Measurements from ENCODE around the gene ZFYVE21.

Gene ZFYVE21

DNA sequence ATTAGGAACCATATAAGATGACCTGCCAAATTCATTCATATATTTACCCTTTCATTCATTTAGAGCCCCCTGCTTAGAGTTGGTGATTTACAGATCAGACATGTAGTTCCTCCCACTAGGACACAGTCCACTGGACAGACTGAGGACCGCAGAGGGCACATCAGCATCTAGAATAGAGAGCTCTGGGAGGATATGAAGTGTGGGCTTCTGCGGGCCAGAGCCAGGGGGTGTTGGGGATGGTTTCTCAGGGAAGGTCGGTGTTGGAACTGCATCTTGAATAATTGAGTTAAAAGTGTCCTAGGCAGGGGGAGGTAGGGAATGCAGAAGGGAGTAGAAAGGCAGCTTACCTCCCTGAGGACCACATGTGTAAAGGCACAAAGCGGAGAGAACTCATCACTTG lies 43.7 kb upstream of the ZFYVE21 start:
- no peaks in the 10 kb centered on the region for H4K20me1 ChIP-seq (ENCODE audit: insufficient read depth)
- no peaks in the 10 kb centered on the region for H3K36me3 ChIP-seq (ENCODE audit: insufficient read depth)
- H3K27me3 ChIP-seq (ENCODE audit: insufficient read depth, low read depth) = no peaks in the 10 kb centered on the region
- no peak for TF ChIP-seq CTCF (conservative IDR thresholded peaks at IDR 0.05; ENCODE audit: low read depth, low read length)
- no peaks in the 10 kb centered on the region for H3K79me2 ChIP-seq (ENCODE audit: insufficient read depth, low read depth)
- H3K4me2 ChIP-seq = no peak overlapping the region
- H3K4me3 ChIP-seq (IDR thresholded peaks at IDR 0.05; ENCODE audit: insufficient read depth, low read depth, low read length) = no peak overlapping the region
- no peak overlapping the region for H3K9ac ChIP-seq
- no peaks in the 10 kb centered on the region for H3K4me1 ChIP-seq (ENCODE audit: low read depth, poor library complexity, severe bottlenecking)
- H2AFZ ChIP-seq (ENCODE audit: low read depth) = no peak overlapping the region
- H3K27ac ChIP-seq = no peak overlapping the region

GRCh38 chr14:103675957-103676356 lies 39.7 kb upstream of the ZFYVE21 start:
- Histone ChIP-seq H4K20me1 (ENCODE audit: insufficient read depth) (no peaks in the 10 kb centered on the region), H3K36me3 (ENCODE audit: insufficient read depth) (no peaks in the 10 kb centered on the region), H3K4me2 (no peak overlapping the region), H2AFZ (ENCODE audit: low read depth) (no peak overlapping the region), H3K27me3 (ENCODE audit: insufficient read depth, low read depth) (no peaks in the 10 kb centered on the region), H3K4me1 (ENCODE audit: low read depth, poor library complexity, severe bottlenecking) (no peaks in the 10 kb centered on the region), H3K9ac (no peak overlapping the region), H3K79me2 (ENCODE audit: insufficient read depth, low read depth) (no peaks in the 10 kb centered on the region), H3K27ac (no peak overlapping the region), H3K4me3 (IDR thresholded peaks at IDR 0.05; ENCODE audit: insufficient read depth, low read depth, low read length) (no peak overlapping the region)
- TF ChIP-seq CTCF (conservative IDR thresholded peaks at IDR 0.05; ENCODE audit: low read depth, low read length) = no peak

- Histone ChIP-seq H3K36me3 (ENCODE audit: insufficient read depth) (no peaks in the 10 kb centered on the region), H3K4me3 (IDR thresholded peaks at IDR 0.05; ENCODE audit: insufficient read depth, low read depth, low read length) (no peak overlapping the region), H2AFZ (ENCODE audit: low read depth) (no peak overlapping the region), H3K27me3 (ENCODE audit: insufficient read depth, low read depth) (no peaks in the 10 kb centered on the region), H3K79me2 (ENCODE audit: insufficient read depth, low read depth) (no peaks in the 10 kb centered on the region), H3K4me1 (ENCODE audit: low read depth, poor library complexity, severe bottlenecking) (no peaks in the 10 kb centered on the region), H3K27ac (no peak overlapping the region), H3K4me2 (no peak overlapping the region), H4K20me1 (ENCODE audit: insufficient read depth) (no peaks in the 10 kb centered on the region), H3K9ac (no peak overlapping the region)
- no peak for TF ChIP-seq CTCF (conservative IDR thresholded peaks at IDR 0.05; ENCODE audit: low read depth, low read length)
Observed at GRCh38 chr14:103676881-103677675, 38.5 kb upstream of the ZFYVE21 start.

- no peaks in the 10 kb centered on the region for H3K27me3 ChIP-seq (ENCODE audit: insufficient read depth, low read depth)
- no peak overlapping the region for H3K4me3 ChIP-seq (IDR thresholded peaks at IDR 0.05; ENCODE audit: insufficient read depth, low read depth, low read length)
- no peak overlapping the region for H2AFZ ChIP-seq (ENCODE audit: low read depth)
- peak; percentile 46 for TF ChIP-seq CTCF (conservative IDR thresholded peaks at IDR 0.05; ENCODE audit: low read depth, low read length)
- H3K9ac ChIP-seq = no peak overlapping the region
- H3K4me1 ChIP-seq (ENCODE audit: low read depth, poor library complexity, severe bottlenecking) = no peaks in the 10 kb centered on the region
- no peak overlapping the region for H3K27ac ChIP-seq
- no peaks in the 10 kb centered on the region for H3K79me2 ChIP-seq (ENCODE audit: insufficient read depth, low read depth)
- no peaks in the 10 kb centered on the region for H3K36me3 ChIP-seq (ENCODE audit: insufficient read depth)
- no peak overlapping the region for H3K4me2 ChIP-seq
- no peaks in the 10 kb centered on the region for H4K20me1 ChIP-seq (ENCODE audit: insufficient read depth)
Observed at GRCh38 chr14:103679351-103679750, 36.3 kb upstream of the ZFYVE21 start.

Data from KMS-11 (cell line).